Fibroblast of peridontal ligament (primary cell): Measurements from ENCODE around the gene CLASP1.

Experiments used
- DNase-seq: peaks from one replicate; pipeline ENCODE4 v3.0.0-alpha.2; 2010; ENCODE audit errors: extremely low read depth

The CLASP1 gene

DNA sequence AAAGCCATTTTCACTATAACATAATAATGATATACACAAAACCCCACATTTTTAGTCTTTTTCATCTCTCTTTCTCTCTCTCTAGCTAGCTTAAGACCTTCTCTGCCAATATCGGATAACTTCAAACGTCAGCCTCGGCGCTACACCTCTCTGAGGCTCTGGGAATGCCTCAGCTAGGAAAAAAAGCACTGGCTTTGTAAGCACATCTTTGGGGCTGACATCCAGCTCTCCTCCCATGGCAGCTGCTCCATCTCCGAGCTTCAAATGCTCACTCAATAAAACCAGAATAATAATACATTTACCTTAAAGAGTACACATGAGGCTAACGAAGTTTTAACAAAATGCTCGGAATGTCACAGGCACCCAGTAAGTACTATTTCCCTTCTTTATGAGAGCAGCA lies 107.8 kb downstream of the CLASP1 start:
- DNase-seq = no peak

DNA sequence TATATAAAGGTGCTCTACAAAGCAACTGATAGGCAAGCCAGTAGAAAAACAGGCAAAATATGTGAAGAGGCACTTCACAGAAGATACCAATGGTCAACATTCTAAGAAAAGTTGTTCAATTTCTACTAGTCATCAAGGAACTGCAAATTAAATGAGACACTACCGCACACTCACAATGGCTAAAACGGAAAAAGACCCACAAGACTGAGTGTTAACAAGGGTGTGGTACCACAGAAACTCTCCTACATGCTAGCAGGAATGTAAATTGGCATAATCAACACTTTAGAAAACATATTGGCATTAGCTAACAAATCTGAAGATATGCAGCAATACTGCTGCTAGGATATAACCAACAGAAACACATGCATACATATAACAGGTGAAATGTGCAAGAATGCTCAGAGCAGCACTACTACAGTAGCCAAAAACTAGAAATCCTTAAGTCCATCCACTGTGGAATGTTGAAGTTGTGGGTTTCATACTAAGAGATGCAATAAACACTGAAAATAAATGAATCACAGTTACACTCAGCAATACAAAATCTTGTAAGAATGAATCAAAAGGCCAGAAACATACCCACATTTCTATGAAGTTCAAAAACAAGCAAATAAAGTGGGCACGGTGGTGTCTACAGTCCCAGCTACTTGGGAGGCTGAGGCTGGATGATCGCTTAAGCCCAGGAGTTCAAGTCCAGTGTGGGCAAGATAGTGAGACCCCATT lies 109.4 kb downstream of the CLASP1 start:
- no peak for DNase-seq

DNA sequence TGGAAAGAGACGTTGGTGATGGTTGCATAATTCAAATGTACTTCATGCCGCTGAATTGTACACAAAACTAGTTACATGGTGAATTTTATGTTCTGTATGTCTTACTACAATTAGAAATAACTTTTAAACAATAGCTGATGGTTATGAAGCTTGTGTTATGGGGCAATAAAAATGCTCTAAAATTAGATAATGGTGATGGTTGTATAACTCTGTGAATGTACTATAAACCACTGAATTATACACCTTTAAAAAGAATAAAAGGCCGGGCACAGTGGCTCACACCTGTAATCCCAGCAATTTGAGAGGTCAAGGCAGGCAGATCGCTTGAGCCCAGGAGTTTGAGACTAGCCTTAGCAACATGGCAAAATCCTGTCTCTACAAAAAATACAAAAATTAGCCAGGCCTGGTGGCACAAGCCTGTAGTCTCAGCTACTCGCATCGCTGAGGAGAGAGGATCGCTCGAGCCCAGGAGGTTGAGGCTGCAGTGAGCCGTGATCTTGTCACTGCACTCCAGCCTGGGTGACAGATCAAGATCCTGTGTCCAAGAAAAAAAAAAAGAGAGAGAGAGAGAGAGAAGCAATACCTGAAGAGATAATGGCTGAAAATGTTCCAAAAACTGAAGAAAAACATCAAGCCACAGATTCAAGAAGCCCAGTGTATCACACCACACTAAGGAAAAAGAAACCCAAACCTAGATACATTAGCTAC lies 112.3 kb downstream of the CLASP1 start:
- DNase-seq = no peak

DNA sequence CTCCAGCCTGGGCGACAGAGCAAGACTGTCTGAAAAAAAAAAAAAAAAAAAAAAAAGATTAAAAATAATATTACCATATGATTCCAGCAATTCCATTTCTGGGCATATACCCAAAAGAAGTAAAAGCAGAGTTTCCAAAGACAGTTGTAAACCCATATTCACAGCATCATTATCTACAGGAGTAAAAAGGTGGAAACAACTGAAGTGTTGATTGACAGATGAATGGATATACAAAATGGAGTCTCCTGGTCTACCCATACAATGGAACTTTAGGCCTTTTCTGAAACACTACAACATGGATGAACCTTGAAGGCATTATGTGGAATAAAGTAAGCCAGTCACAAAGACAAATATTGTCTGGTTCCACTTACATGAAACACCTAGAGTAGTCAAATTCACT lies 112.9 kb downstream of the CLASP1 start:
- no peak for DNase-seq

DNA sequence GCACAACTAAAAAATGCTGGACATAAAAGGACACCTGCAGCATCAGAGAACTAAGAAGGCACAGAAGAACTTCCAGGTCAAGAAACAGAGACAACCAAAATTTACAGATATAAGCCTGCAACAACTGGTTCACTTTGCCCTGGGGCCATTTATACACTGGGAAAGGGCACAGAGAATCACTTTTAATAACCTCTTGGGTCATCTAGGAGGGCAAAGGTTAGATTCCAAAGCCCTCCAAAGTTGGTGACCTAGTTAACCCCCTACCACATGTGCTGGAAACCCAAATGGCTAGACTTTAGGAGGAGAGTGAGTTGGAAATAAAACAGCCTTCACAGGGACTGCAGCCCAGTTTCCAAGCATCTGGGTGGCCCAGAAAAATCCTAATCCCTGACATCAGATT lies 115.3 kb downstream of the CLASP1 start:
- no peak for DNase-seq

DNA sequence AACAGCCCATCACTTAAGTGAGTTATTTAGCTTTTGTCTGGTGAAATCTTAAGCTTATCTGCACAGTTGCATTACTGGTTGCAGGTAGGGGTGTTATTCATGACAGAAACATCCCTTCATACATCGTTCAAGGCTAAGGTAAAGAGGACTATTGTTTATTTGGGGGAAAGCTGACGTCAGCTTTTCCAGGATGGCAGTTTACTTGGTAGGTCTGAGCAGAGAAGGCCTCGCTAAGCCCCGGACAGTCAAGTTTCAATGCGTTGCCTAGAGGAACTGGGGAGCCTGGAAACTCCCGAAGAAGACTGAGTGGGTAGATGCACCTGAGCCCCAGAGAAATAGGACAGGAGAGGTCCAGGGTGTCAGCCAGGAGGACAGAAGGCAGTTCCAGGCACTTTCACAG lies 116.4 kb downstream of the CLASP1 start:
- DNase-seq = no peak

DNA sequence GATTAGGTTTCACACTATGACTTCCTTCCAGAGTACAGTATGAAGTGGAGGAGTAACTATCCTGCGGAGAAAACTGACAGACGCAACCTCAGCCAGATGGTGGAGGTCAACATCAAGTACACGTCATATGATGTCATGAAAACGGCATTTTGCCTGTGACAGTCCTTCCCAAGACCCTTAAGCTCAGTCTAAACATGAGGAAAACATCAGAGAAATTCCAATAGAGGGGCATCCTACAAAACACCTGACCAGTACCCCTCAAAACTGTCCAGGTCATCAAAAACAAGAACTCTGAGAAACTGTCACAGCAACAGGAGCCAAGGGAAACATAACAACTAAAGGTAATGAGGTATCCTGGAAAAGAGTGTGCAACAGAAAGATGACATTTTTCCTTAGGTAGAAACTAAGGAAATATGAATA lies 116.9 kb downstream of the CLASP1 start:
- DNase-seq = peak; percentile 55

DNA sequence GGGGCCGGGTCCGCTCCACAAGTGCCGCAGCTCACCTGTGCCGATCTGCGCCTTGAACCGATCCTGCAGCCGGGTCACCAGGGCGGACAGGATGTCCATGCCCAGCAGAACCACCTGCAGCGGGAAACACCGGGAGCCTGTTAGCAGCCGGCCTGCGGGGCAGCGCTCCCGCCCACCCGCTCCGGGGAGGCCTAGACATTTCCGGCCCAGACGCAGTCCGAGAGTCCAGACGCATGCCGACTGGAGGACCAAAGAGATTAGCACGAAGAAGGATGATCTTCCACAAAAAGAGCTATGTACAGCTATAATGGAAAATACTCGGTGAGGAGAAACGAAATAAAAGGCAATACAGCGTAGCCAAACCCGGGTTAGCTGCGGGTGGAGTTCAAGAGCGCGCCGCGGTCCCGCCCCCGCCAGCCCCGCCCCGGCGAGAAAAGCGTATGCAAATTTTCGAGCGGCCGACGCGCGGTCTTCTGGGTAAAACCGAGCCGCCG lies 119.0 kb downstream of the CLASP1 start:
- peak; percentile 75 for DNase-seq

DNA sequence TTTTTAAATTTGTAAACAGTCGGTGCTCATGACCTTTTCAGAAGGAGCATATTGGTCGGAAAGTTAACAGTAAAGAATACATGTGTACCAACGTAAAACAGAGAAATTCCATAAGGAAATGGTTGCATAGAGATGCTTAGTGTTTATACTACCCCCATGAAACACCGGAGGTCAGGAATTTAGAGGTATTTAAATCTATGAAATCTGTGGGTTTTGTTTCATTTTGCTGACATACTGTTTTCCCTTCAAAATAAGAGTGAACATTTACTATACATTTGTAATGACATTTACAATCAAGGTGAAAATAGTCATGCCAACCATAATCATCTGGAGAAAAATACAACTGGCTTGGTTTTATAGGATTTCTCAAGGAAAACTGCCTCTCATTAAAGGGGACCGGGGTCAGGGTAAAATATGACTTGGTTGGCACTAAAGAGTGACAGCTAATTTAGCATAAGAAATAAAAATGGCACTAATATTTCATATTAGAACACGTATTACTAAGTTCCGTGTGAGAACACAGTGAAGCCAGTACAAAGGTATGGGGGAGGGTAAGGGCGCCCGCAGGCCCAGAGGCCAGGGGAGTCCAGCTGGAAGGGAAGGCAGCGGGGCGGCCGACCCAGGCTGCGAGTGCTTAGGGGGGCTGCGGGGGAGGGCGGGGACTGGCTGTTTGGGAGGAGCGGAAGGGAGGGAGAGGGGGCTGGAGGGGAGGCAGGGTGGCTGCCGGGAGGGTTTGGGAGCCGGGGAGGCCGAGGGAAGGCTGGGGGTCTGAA lies 119.6 kb downstream of the CLASP1 start:
- peak; percentile 27 for DNase-seq

DNA sequence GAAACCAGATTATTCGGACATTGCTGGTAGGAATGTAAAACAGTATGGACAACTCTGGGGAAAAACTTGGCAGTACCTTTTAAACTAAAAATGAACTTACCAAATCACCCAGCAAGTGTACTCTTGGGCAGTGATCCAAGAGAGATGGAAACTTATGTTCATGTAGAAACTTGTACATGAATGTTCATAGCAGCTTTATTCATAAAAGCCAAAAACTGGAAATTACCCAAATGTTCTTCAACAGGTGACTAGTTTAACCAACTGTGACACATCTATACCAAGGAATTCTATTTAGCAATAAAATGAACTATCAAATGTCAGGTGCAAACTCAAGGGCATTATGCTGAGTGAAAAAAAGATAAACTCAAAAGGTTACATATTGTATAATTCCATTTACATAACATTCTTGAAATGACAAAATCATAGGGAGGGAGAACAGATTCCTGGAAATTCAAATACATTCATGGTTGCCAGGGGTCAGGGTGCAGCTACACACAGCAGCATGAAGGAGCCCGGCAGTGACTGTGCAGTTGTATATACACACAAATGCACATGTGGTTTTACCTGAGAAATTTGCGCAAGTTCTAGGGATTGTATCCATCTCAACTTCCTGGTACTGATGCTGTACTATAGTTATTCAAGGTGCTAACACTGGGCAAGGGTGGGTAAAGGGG lies 122.1 kb downstream of the CLASP1 start:
- DNase-seq = peak; percentile 58

DNA sequence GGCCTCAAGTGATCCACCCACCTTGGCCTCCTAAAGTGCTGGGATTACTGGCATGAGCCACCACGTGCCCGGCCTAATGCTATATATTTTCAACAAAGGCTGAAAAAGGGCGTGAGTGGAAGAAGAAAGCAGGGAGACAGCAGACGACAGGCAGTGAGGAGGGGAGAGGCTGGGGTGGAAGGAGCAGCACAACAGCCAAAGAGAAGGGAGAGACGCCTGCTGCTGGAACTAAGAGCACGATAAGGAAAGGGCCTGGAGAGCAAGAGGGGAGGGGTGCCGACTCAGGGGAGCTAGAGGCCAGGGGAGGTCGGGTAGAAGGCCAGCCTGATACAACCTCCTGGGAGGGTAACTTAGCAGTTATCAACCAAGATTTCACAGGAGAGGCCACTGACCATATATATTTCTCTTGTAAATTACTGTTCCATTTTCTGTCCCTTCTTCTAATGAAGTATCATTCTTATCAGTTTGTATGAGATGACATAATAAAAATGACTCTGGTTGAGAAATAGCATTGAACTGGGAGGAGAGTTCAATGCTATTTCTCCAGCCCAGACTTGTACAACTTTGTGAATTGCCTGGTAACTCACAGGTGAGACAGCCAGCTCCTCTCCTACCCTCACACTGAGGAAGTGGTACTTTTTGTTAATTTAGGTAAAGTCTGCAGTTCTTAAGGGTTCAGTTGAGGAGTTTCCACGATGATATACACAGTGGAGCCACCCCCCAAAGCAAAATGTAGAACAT lies 124.4 kb downstream of the CLASP1 start:
- DNase-seq = no peak

DNA sequence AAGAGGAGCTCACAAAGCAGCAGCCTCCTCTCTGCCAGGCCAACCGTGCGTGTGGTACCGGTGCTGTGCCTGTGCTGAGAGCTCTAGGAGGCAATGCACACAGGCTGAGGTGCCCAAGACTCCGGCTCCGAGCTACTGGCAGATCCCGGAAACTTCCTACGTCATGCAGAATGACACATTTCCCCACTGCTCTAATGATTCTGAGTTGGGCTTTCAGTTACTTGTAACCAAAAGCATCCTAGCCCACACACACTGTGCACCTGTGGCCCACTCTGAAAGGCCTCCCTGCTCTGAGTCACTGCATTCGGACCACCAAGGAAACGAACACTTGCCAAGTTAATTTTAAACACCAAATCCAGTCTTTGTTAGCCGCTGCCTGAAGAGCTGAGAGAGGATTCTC lies 127.9 kb downstream of the CLASP1 start:
- DNase-seq = peak; percentile 58

DNA sequence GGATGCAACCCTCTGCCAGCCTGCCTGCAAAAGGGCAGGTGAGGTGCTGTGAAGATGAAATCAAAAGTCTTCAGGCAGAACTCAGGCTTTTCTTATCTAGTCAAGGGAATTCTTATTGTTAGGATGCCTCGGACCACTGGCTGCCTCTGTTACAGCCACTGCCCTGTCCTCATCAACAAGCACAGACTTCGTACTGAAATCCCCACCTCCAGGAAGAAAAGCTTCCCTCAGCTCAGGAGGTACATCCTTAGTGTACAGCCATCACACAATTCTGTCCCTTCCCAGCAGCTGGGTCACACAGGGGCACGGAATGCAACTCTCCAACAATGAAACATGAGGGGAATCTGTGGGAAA lies 128.6 kb downstream of the CLASP1 start:
- DNase-seq = no peak

DNA sequence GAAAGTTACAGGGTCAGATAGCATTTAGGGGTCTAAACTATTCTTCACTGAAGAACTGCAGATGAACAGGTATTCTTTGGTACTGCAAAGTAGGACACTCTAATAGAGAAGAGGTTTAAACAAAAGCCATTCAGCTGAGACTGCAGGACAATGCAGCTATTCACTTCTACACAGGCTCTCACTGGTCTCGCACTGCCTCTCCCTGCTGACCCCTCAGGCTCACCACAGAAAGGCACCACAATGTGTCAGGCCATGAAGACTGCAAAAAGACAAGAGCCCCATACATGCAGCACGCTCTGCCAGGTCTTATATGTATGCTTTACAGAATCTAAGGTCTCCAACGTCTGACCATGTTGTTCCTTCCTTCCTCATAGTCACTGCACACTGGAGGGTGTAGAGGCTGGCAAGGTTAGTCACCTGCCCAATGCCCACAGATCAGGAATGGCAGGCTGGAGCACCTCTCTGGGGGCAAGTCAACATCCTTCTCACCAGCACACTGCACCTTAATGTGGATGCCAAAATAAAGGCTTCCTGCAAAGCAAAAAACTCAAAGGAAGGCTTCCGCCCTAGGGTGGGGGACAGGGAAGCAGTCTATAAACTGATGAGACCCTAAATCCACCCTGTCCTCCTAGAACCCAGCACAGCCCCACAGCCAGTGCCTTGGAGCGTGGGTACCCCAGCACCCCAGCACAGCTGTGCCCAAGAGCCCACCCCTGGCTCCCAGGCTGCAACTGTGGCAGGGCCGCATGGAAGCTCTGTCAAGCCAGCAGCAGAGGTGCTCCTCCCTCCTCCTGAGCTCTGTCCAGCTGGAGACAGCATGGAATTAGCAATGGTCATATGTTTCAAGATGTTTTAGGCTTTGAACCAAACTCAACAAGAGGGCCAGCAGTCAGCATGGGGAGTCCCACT lies 129.3 kb downstream of the CLASP1 start:
- DNase-seq = peak; percentile 26

DNA sequence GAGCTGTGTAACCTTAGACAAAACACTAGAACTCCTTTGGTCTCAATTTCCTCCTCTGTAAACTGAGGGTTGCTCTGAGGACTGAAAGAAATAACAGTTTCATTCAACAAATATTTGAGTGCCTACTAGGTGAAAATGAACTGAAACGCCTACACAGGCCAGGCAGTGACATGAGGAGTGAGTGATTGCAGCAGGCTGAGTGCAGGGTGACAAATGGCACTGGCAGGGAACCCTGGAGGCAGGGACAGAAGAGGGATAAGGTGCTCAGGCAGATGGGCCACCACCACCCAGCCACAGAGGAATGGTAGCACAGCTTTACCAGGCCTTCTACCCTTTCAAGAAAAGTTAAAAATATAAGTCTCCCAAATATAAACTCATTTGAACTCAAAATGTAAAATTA lies 130.1 kb downstream of the CLASP1 start:
- DNase-seq = no peak

DNA sequence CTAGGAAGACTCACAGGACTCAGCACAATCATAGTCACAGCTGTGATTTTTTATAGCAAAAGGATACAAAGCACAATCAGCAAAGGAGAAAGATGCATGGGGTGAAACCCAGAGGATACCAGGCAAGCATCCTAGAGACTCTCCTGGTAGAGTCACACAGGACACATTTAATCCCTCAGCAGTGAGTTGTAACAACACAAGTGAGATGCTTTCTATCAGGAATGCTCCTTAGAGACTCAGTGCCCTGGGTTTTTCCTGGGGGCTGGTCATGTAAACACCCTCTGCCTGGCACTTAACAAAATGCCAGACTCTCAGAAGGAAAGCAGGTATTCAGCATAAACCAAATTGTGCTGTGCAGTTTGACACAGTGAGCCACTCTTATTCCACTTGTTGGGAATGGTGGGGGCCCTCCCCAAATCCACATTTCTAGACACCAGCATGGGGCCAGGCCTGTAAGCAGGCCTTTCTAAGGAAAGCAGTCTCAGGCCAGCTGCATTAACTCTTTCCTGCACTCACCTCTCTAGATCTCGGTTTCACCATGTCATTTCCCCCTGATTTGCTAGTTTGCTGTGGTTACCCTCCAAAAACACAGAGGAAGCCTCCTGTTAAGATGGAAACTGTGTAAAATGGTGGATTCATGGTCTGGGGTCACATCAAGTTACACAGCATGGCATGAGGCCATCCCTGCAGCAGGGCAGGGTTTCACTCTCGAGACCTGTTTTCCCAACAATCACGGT lies 135.5 kb downstream of the CLASP1 start:
- no peak for DNase-seq

DNA sequence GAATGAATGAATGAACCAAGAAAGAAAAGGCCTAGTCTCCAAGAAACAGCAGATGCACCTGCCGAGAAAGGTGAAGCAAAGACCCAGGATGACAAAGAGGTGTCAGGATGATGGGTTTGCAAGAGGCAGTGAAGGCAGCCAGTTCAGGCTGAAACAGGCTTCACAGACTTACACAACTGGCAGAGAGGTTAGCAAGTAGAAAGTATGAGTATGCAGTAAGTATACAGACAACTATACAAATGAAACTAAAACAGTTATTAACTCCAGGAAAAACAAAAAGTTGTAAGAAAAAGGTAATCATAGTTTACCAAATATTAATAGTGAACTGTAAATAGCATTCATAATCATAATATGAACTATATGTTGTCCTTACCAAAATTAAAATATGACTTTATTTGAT lies 138.4 kb downstream of the CLASP1 start:
- DNase-seq = no peak

DNA sequence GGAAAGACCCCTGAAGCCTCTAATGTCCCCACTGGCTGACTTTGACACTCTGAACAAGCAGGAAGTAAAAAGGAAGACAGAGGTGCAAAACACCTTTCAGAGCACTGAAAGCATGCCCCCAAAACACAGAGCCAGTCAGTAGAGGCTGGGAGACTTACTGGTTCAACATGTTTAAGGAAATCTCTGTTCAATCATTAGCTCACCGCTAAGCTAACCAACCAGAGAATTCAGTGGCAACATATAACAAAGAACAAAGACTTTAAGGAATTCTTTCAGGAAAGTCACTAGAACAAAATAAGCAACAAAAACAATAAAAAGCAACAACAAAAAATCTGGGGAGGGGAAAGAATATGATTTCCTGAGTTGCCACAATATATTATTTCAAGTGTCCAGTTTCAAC lies 142.6 kb downstream of the CLASP1 start:
- DNase-seq = no peak

DNA sequence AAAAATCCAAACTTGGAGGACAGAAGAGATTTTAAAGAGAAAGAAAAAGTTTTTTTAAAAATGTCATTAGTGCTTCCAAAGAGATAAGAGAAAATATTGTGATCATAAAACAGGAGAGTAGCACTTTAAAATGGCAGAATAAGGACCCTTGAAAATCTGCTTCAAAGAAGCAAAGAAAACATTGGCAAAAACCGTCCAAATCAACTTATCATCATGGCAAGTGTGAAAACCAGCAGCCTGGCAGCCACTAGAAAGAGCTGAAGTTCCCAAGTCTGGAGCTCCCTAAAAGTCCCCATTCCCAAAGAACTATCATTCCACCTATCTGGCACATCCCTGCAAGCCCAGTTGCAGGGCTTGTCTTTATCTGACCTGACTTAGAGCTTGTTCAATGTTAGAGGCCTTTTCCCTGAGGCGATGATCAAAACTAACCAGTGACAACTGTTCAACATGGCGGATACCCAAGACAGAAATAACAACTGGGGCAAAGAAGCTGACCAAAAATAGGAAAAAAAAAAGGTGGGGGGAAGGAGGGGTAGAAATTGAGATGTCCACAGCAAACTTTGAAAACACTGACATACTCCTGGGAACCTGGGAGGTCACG lies 143.2 kb downstream of the CLASP1 start:
- no peak for DNase-seq
